GM19324 (cell line): ENCODE data around the gene SMARCA4.

Experiments used
- ATAC-seq: cut with Tn5 transposase; IDR thresholded peaks from one replicate; pipeline ENCODE4 v1.9.1; 2021; ENCODE audit warnings: mild to moderate bottlenecking, moderate library complexity; ENCODE audit not compliant: unreplicated experiment, low FRiP score

Gene SMARCA4

DNA sequence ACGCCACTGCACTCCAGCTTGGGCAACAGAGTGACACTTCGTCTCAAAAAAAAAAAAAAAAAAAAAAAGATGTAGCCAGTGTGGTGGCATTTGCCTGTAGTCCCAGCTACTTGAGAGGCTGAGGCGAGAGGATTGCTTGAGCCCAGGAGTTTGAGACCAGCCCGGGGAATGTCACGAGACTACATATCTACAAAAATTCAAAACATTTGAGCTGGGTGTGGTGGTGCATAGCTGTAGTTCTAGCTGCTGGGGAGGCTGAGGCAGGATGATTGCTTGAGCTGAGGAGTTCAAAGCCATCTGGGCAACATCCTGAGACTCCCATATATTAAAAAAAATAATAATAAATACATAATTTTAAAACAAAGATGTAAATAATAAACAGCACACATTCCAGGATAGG is 46.6 kb downstream of the SMARCA4 start:
- ATAC-seq, result no peak

DNA sequence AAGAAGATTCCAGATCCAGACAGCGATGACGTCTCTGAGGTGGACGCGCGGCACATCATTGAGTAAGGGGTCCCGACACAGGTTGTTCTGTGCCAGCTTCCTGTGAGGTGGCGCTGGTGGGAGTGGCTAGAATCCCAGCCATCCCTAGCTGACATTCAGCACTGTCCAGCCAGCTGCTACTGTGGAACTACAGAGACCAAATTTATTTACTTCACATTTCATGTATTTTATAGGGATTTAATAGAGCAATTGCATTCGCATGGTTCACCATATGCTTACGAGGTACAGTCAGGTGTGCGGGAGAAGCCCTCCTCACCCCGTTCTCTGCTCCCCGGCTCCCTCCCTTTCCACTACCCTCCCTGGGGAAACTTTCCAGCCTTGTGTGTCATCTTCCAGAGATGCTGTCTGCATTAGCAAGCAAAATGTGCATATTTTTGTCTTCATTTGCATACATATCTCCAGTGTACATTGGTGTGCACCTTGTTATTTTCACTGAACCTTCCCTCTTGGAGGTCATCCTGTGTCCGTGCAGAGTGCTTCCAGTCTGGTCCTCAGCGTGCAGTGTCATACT is 47.2 kb downstream of the SMARCA4 start:
- ATAC-seq, result no peak

DNA sequence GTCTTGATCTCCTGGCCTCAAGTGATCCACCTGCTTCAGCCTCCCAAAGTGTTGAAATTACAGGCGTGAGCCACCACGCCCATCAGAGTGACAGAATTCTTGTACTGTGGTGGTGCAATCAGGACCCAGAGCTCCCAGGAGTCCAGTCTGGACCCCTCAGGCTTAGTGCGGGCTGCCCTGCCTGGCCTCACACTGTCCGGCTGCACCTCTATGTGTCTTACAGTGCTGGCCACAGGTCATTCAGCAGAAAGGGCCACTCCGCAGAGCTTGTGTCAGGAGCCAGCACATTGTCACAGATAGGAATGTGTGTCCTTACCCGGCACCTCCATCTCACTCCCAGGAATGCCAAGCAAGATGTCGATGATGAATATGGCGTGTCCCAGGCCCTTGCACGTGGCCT is 49.2 kb downstream of the SMARCA4 start:
- no peak for ATAC-seq

DNA sequence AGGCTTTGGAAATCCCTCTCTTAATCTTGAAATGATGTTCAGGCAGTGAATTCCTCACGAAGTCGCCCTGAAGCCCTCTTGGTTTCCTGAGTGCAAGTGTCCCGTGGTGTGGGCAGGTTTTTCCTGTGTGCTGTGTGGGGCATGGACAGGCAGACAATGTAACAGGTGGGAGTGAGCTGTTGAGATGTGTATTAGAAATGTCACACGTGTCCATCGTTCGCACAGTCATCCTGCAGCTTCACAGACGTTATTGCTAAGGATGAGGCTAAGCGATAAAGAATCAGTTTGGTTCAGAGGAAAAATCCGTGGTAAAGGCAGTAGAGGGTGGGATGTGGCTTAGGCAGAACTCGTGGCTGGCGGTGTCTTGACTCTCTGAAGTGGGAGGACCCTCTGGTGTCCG is 51.7 kb downstream of the SMARCA4 start:
- no peak for ATAC-seq

DNA sequence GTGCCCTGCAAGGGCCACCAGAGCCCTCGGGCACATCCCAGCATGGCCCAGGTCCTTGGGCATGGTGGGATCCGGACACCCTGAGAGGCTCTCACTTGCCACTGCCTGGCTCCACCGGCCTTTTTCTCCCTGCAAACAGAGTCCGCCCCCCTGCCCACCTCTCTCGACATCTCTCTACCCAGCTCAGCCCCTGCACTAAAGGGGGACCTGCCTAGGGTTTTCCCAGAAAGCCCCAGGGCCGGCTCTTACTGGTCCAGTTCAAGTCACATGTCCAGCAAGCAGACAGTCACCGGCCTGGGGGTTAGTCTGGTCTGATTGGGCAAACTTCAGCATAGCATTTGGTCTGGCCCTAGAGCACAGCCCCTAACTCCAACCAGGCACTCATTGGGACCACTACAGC is 52.9 kb downstream of the SMARCA4 start:
- ATAC-seq, result no peak

DNA sequence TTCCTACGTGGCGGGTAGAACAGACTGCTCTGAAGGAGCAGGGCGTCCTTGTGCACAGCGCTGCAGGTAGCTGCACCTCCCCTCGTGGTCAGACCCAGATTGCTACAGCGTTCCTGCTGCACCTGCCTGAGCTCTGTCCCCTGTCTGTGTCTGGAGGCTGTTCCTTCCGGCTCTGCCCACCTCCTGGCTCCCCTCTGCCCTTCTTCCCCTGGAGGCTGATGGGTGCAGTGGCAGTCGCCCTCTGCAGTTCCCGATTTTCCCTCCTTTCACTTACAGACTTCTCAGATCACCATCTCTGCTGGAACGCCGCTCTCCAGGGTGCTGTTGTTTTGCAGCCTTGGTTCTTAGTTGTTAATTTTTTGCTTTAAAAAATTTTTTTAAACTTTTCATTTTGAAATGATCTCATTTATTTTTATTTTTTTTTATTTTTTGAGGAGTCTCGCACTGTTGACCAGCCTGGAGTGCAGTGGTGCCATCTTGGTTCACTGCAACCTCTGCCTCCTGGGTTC is 53.6 kb downstream of the SMARCA4 start:
- no peak for ATAC-seq

DNA sequence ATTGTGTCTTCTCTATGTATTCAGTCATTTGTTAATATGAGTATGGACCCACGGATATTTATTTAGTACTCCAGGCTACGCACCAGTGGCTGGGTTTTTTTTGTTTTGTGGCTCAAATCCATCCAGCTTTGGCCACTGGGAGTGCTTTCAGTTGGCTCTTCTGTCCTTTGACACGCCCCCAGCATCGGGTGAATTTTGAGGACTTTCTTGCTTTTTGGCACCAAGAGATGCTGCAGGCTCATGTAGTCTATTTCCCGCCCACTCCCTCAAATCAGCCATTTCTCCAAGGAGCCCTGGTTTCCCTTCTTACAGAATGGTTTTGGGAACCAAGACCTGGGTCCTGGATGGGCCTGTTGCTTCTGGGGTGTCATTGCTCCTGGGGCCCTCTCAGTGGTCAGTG is 55.8 kb downstream of the SMARCA4 start:
- ATAC-seq, result no peak

DNA sequence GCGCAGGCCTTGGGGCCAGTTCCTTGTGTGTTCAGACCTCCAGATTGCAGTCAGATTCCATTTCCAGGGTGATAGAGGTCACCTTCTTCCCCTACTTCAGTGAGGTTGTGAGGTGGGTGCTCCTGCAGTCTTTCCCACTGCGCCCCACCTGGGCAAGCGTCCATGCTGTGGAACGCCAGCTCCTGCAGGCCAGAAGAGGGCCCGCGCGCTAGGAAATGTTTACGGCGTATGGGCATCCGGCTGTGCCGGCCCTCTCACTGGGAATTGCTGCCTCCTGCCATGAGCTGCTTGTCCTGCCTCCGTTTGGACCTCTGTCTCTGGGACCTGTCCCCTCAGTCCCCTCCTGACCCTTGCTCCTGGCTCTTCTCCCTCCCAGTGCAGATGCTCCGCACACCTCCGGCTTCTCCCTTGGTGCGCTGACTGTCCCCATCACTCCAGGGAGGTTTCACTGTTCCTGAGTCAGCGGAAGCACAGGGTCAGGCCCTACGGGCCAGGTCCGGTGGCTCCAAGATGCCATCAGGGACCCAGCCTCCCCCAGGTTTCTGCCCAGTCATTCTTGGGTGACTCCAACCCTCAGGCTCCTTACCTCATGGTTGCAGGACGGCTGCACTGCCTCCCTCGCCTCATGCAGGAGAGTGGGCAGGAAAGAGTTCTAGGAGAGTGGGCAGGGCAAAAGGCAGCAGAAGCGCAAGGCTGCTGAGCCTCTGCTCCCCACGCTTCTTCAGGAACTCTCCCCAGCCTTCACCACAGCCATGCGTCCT is 56.6 kb downstream of the SMARCA4 start:
- no peak for ATAC-seq

DNA sequence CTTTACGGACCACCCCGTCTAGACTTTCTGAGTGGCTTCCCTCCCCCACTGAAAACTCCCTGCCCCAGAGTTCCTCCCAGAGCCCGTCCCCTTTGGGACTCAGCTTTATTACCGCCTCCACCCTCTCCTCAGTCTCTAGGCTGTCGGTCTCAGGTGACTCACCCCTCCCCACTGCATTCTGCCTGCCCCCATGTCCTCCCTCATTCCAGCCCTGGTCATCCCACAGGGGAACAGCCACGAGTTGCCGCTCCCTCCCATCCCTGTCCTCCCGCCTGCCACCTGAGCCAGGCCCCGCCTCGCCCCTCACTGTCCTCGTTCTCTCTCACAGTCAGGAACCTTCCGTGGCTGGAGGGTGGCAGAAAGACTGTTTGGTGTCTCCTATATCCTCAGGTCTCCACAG is 57.3 kb downstream of the SMARCA4 start:
- no peak for ATAC-seq

DNA sequence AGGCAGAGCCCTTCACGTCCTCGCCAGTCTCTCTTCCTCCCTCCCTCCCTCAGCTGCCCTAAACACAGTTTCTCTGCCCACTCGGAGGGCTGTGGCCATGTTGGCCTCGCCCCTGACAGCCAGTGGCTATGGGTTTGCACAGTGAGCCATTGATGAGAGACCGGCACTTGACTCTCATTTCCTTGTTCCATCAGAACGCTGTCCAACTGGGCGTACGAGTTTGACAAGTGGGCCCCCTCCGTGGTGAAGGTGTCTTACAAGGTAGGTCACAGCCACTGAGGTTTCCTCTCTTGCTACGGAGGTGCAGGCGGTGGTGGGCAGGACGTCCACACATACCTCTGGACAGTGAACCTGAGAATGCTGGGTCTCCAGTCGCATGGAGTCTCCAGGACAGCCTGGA is 57.9 kb downstream of the SMARCA4 start:
- no peak for ATAC-seq

DNA sequence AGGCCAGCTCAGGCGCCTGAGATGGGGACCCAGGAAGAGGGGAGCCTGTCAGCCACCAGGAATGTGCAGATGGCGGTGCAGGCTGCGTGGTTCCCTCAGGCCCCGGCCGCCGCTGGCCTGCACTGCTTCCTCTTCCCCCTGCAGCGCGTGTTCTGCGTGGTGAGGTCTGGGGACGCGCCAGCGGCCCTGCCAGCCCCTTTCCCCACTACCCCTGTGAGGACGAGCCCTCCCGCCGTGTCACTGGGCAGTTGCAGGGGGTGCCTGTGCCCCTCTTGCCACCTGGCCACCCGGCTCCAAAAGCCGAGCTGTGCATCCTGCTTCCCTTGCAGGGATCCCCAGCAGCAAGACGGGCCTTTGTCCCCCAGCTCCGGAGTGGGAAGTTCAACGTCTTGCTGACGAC is 58.4 kb downstream of the SMARCA4 start:
- ATAC-seq, result no peak

DNA sequence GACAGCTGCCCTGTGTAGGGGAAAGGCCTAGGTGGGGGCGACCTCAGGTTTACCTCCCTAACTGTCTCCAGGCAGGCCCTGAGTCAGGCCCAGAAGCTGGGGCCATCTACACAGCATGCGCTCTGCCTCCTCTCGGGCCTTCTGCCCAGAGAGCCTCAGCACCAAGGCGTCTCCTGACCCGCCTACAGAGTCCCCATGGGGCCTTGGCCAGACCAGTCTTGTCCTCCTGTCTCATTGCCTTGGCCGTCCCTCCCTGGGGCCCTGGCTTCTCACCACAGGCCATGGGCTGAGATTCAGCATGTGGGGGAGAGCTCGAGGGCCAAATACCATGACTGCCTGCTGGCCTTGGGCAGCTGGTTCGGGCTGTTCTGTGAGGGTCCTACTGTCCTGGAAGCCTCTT is 59.0 kb downstream of the SMARCA4 start:
- ATAC-seq, result no peak

DNA sequence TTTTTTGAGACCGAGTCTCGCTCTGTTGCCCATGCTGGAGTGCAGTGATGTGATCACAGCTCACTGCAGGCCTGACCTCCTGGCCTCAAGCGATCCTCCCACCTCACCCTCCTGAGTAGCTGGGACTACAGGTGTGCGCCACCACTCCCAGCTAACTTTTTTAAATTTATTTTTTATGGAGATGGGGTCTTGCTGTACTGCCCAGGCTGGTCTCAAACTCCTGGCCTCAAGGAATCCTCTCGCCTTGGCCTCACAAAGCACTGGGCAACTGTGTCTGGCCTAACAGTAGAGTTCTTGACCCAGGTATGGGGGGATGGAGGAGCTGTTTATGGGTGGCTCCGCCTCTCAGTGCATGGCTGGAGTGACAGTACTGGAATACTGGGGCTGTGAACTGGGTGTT is 59.6 kb downstream of the SMARCA4 start:
- no peak for ATAC-seq

DNA sequence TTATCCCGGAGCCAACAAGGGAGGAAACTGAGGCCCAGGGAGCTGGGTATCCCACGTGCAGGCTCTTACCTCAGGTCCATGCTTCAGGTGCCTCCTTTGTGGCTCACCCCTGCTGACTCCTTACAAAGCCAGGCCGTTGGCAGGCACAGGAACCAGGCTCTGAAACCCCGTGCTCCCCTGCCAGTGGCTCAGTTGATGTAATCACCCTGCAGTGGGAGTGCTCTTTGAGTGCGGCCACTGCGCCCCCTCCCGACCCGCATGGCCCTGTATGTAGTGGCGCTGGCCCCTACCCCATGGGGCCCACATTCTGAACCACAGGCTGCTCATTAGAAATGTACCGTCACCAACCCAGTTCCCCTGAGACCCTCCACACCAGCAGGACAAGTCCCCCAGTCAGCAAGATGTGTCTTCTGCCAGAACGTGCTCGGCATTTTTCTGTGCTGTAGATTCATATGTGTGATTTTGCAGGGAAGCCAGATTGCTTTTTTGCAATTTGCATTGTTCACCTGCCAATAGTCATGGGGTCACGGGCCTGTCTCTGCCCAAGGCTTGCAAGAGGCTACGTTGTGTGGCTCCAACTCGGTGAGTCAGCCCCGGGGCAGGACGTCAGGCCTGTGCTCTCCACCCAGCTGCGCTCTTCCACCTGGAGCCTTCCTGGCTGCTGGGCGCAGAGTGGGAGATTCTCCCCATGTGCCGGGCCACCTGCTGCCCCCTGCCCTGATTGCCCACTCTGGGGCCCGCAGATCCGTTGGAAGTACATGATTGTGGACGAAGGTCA is 60.3 kb downstream of the SMARCA4 start:
- no peak for ATAC-seq

DNA sequence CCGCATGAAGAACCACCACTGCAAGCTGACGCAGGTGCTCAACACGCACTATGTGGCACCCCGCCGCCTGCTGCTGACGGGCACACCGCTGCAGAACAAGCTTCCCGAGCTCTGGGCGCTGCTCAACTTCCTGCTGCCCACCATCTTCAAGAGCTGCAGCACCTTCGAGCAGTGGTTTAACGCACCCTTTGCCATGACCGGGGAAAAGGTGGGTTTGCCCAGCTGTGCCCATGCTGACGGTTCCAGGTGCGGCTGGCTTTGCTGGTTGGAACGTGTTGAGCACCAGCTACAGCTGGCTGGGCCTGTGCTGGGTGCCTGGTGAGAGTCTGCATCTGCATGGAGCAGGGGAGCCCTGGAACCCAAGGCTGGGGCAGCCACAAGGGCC is 60.9 kb downstream of the SMARCA4 start:
- no peak for ATAC-seq

DNA sequence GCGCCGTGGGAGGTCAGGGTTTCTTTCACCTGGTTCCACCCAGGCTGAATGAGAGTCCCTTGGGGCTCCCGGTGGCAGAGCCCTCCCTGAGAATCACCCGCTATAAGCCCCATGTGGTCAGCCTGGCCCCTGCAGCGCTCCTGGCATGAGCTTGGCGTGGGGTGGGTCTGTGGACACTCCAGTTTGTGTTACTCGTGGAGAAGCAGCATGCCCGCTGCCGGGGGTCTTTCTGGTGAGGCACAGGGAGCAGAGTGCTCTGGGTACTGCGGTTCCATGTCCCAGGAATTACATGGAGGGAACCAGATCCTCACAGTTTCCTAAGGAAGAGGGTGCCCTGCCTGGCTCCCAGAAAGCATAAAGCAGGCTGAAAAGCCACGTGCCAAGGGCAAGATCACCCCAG is 62.2 kb downstream of the SMARCA4 start:
- ATAC-seq, result no peak

DNA sequence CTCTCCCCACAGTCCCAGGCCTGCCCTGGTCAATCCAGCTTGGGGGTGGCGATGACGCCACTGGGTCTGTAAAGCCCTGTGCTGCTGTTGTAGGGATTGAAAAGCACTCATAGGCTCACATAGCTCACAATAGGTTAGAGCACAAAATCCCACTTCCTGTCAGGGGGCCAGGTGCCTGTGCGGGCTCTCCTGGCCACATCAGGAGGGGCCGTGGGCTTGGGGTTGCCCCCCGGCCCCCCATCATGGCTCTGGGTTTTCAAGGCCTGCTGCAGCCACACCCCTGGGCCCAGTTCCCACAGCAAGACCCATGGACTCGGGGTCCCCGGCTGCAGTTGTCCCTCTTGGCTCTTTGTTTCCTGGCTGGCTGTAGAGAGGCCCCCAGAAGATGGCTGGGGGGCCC is 62.9 kb downstream of the SMARCA4 start:
- ATAC-seq, result no peak

DNA sequence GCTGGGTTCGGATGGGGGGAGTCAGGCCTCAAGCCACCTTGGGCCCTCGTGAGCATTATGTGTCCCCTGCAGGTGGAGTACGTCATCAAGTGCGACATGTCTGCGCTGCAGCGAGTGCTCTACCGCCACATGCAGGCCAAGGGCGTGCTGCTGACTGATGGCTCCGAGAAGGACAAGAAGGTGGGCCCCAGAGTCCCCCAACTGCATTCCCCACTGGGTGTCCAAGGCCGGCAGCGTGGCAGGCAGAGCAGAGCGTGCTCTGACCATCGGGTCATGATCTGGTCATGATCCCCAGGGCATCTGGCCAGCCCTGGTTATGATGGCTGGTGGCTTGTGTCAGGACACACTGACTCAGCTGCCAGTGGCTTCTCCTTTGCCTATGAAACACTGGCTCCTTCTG is 63.4 kb downstream of the SMARCA4 start:
- ATAC-seq, result no peak

DNA sequence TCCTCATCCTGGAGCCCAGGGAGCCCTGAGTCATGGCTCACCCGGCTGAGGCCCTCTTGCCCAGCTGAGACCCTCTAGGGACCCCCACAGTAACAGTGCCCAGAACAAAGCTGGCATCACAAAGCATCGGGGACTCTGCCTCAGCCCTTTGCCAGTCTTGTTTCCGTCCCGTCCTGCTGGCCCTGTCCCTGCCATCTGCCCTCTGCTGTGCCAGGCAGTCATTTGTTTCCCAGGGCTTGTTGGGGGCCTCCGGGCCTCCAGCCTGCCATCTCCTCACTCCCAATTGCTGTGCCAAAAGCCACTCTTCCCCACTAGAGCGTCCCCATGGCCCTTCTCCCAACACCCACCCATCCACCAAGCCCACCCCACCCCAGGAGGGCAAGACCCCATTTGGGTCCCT is 64.2 kb downstream of the SMARCA4 start:
- no peak for ATAC-seq

DNA sequence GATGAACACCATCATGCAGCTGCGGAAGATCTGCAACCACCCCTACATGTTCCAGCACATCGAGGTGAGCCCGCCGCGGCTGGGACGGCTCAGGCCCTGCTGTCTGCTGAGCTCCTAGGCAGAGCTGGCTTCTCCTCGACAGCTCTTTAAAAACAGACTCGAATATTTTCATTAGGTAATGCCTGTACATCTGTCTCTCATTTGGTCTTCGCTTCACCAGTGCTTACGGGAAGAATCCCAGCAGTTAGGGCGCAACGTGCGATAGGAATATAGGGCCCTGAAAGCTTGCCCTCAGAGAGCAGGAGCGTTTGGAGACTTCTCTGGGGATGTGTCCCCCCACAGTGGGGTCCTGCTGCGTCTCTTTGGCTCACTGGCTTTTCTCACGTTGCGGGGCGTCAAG is 64.6 kb downstream of the SMARCA4 start:
- no peak for ATAC-seq

DNA sequence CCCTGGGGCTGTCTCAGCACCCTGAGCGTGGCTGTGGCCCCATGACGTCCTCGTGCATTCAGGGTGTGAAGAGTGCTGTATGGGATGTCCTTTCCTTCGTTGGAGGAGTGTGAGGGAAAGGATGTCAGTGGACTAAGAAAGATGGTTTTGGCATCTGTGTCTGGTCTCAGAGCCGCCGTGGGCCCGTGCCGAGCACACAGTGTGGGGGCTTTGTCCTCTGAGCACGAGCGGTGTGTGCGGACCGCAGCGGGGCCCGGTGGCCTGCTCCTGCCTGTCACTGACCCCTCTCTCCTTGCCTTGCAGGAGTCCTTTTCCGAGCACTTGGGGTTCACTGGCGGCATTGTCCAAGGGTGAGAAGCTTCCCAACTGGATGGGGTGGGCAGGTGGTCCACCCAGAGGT is 65.2 kb downstream of the SMARCA4 start:
- ATAC-seq, result no peak

DNA sequence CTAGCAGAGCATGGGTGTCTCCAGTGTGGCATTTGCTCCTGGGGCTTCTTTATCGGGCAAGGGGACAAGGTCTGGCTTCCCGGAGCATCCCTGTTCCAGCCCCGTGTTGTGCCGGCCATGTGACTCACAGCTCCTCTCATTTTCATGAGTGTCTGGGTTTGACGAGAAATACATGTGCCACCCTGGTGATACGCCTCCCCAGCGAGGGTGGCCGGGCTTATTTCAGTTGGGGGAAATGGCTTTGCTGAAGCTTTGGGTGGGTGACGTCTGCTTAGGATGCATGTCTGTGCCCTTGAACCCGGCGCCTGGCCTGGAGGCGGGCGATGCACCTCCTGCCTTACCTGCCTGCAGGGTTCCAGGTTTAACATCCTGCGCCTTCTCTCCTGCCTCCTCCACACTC is 66.6 kb downstream of the SMARCA4 start:
- ATAC-seq, result no peak
